Activated CD8-positive, alpha-beta T cell treated with anti-CD3 and anti-CD28 coated beads for 36 hours (primary cell): ENCODE data around the gene PDSS2. TPM values are rescaled to one million over a fixed set of nuclear protein-coding genes. Genes with fewer than 3 reads are reported as not detected.
"Not testable (repeated sequence)": the region's sequence is repeated elsewhere in the genome, so short reads cannot be mapped to it uniquely, and the experiment has no call there.

Source experiments
- ATAC-seq: fragments of 200-7000 bp; cut with Tn5 transposase; one replicate; pipeline ENCODE4 v1.10.0; 2021; ENCODE audit warnings: mild to moderate bottlenecking, moderate library complexity
- CTCF ChIA-PET: fragments of 350-600 bp; sonication (Branson Sonifier 250); formaldehyde crosslinking; loops from one replicate; lab custom pipeline; 2021; ENCODE audit warnings: antibody characterized with exemption; lab: Charles Lee
- POLR2A ChIA-PET: fragments of 350-600 bp; sonication (Branson Sonifier 250); formaldehyde crosslinking; loops from one replicate; lab custom pipeline; 2021; ENCODE audit warnings: antibody characterized with exemption; lab: Charles Lee
- DNase-seq: peaks from one replicate; pipeline ENCODE4 v3.0.0-alpha.2; 2020
- H3K27ac Mint-ChIP-seq: one replicate; pipeline ENCODE4 v1.8.0; 2021; ENCODE audit warnings: mild to moderate bottlenecking, mixed read lengths
- H3K27me3 Mint-ChIP-seq: one replicate; pipeline ENCODE4 v1.8.0; 2021; ENCODE audit warnings: mixed read lengths
- H3K36me3 Mint-ChIP-seq: one replicate; pipeline ENCODE4 v1.8.0; 2021; ENCODE audit warnings: low read depth, mixed read lengths
- H3K4me1 Mint-ChIP-seq: one replicate; pipeline ENCODE4 v1.8.0; 2021; ENCODE audit warnings: low read depth, mixed read lengths
- H3K4me3 Mint-ChIP-seq: one replicate; pipeline ENCODE4 v1.8.0; 2021; ENCODE audit warnings: mild to moderate bottlenecking, moderate library complexity, mixed read lengths
- H3K9me3 Mint-ChIP-seq: one replicate; pipeline ENCODE4 v1.8.0; 2021; ENCODE audit warnings: mixed read lengths
- CTCF ChIP-seq: fragments of 200-600 bp; IDR thresholded peaks from one replicate; pipeline ENCODE4 v1.8.0; 2022; ENCODE audit warnings: antibody characterized with exemption, mild to moderate bottlenecking
- intact Hi-C: fragments of 100-400 bp; cut with micrococcal nuclease; formaldehyde crosslinking; loops from one replicate; pipeline ENCODE4 v1.10.0; 2022
- total RNA-seq, 2 experiments: library from RNA; stranded (reverse); gene quantifications; one replicate each; pipeline ENCODE4 v1.2.3, GENCODE V29; 2021

The PDSS2 gene
- total RNA-seq, 2 experiments from 2014 or later, result 13.2 to 14.8 TPM

GRCh38 chr6:107144014-107144413, 315.4 kb downstream of the PDSS2 start:
- Mint-ChIP-seq H3K4me3 (no peak overlapping the region), H3K27ac (no peak overlapping the region), H3K4me1 (no peaks in the 10 kb centered on the region), H3K36me3 (no peaks in the 10 kb centered on the region), H3K9me3 (no peaks in the 10 kb centered on the region), H3K27me3 (no peaks in the 10 kb centered on the region)
- CTCF ChIA-PET, result no interaction called here
- intact Hi-C loops, result no loop called here
- POLR2A ChIA-PET, result no interaction called here
- no peak for TF ChIP-seq CTCF
- DNase-seq (no peak), ATAC-seq (no peak)

GRCh38 chr6:107140581-107140980, 318.8 kb downstream of the PDSS2 start:
- intact Hi-C loops, result no loop called here
- ChIA-PET POLR2A (no interaction called here), CTCF (interaction anchor here (1.2 kb wide), 1 partner anchor 113 kb away, joined by 4 read pairs; the partner anchor contains the start of gene MTRES1)
- Mint-ChIP-seq H3K36me3 (no peaks in the 10 kb centered on the region), H3K4me3 (no peak overlapping the region), H3K27ac (no peak overlapping the region), H3K27me3 (no peaks in the 10 kb centered on the region), H3K4me1 (no peaks in the 10 kb centered on the region), H3K9me3 (no peaks in the 10 kb centered on the region)
- DNase-seq (no peak), ATAC-seq (no peak)
- TF ChIP-seq CTCF, result no peak

GRCh38 chr6:107136324-107136723, 323.0 kb downstream of the PDSS2 start:
- H3K36me3 Mint-ChIP-seq, H3K27ac Mint-ChIP-seq, H3K27me3 Mint-ChIP-seq, H3K9me3 Mint-ChIP-seq, intact Hi-C loops, DNase-seq, POLR2A ChIA-PET, H3K4me3 Mint-ChIP-seq, CTCF ChIA-PET, ATAC-seq, H3K4me1 Mint-ChIP-seq: not testable (repeated sequence)

GRCh38 chr6:107135048-107135680, 324.2 kb downstream of the PDSS2 start:
- POLR2A ChIA-PET, H3K9me3 Mint-ChIP-seq, intact Hi-C loops, H3K36me3 Mint-ChIP-seq, ATAC-seq, H3K4me3 Mint-ChIP-seq, CTCF ChIA-PET, H3K27ac Mint-ChIP-seq, DNase-seq, H3K27me3 Mint-ChIP-seq, H3K4me1 Mint-ChIP-seq: not testable (repeated sequence)

- ATAC-seq, result no peak
- H3K4me3 Mint-ChIP-seq, result no peak overlapping the region
- H3K9me3 Mint-ChIP-seq, result no peaks in the 10 kb centered on the region
- no peaks in the 10 kb centered on the region for H3K4me1 Mint-ChIP-seq
- DNase-seq, result peak; percentile 66
- POLR2A ChIA-PET, result no interaction called here
- no peaks in the 10 kb centered on the region for H3K36me3 Mint-ChIP-seq
- TF ChIP-seq CTCF, result peak; percentile 65
- no peaks in the 10 kb centered on the region for H3K27me3 Mint-ChIP-seq
- CTCF ChIA-PET, result interaction anchor here (0.7 to 1.2 kb wide), 2 partner anchors 79 to 542 kb away, joined by 3 read pairs; no protein-coding TSS in a partner anchor
- intact Hi-C loops, result no loop called here
- H3K27ac Mint-ChIP-seq, result no peak overlapping the region
Observed at GRCh38 chr6:107132330-107132954, 326.9 kb downstream of the PDSS2 start.

- CTCF ChIA-PET, result no interaction called here
- TF ChIP-seq CTCF, result no peak
- ATAC-seq (no peak), DNase-seq (no peak)
- POLR2A ChIA-PET, result no interaction called here
- H3K27me3 Mint-ChIP-seq, result no peaks in the 10 kb centered on the region
- H3K27ac Mint-ChIP-seq, result no peak overlapping the region
- intact Hi-C loops, result no loop called here
- no peaks in the 10 kb centered on the region for H3K9me3 Mint-ChIP-seq
- H3K4me1 Mint-ChIP-seq, result no peaks in the 10 kb centered on the region
- H3K4me3 Mint-ChIP-seq, result no peak overlapping the region
- no peaks in the 10 kb centered on the region for H3K36me3 Mint-ChIP-seq
Observed at GRCh38 chr6:107129370-107129925, 329.9 kb downstream of the PDSS2 start.
